ENCODE measurements around the gene PES1. TPM values are rescaled to one million over a fixed set of nuclear protein-coding genes. Genes with fewer than 3 reads are reported as not detected.

Gene PES1
- total RNA-seq, 4 donors from 2014 or later: 26.0 to 69.5 (median 36.4) TPM

DNA sequence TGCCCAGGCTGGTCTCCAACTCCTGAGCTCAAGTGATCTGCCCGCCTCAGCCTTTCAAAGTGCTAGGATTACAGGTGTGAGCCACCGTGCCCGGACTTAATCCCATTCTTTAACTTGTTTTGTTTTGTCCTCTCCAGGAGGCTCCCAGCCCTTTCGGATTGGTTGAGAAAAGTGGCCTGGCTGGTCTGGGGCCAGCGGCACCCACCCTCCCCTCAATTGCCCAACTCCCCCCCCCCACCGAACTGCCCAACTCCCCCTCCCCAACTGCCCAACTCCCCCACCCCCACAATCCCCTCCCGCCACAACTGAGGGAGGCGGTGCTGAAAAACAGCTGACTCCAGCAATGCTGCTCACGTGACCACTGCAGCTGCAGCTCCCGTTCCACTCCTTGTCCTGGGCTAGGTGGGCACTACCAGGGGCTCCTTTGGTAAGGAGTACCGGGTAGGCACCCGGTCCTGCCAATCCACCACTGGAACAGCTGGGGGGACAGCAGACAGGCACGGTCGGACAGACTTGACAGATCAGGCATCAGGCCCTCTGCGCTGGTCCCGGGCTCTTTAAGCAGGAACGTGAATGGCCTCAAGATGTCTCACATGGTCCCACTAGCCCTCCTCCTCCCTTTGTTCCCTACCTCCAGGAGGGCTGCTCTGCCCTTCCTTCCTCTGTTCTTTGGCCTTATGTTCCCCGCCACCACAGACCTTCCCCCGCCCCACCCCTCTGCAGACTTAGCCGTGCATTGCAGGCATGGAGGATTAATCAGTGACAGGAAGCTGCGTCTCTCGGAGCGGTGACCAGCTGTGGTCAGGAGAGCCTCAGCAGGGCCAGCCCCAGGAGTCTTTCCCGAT is 15.0 kb upstream of the PES1 start, which contains the start of gene TCN2:
Gene TCN2 (plus strand): TSS at position 720 of the 845 bp plus-strand sequence. CDS start 158 bp downstream, outside the sequence.
- TF ChIP-seq CTCF (IDR thresholded peaks at IDR 0.05; ENCODE audit: low read depth): no peak

- TF ChIP-seq CTCF (IDR thresholded peaks at IDR 0.05; ENCODE audit: low read depth): no peak
Measured at GRCh38 chr22:30605449-30606110, 13.9 kb upstream of the PES1 start.

DNA sequence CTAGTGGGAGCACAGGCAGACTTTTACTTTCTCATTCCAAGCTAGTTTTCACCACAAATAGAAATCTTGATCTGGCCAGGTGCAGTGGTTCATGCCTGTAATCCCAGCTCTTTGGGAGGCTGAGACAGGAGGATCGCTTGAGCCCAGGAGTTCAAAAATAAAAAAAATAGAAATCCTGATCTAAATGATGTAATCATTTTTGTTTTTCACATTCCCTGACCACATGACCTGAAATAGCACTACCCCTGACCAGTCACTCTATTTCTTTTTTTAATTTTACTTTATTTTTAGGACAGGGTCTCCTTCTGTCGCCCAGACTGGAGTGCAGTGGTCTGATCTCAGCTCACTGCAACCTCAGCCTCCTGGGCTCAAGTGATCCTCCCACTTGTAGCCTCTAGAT is 13.0 kb upstream of the PES1 start:
- no peak for TF ChIP-seq CTCF (IDR thresholded peaks at IDR 0.05; ENCODE audit: low read depth)

DNA sequence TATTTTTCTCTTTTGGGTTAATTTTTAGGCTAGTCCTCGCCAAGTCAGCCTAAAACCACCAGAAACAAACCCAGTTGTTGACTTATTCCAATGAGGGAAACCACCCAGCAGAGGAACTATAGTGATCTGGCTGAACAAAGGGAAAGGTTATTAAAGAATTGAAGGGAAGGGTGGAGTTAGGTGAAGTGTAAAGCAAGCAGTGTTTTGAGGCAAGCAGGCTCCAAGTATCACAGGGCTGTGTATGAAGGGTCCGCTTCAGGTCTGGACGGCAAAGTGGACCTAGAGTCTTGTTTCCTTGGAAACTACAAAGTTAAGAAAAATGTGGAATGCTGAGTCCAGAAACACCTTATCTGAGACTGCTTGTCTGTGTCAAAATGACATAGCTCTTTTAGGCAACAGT is 12.1 kb upstream of the PES1 start:
- TF ChIP-seq CTCF (IDR thresholded peaks at IDR 0.05; ENCODE audit: low read depth): no peak

GRCh38 chr22:30602049-30602448 is 10.3 kb upstream of the PES1 start:
- no peak for TF ChIP-seq CTCF (IDR thresholded peaks at IDR 0.05; ENCODE audit: low read depth)

GRCh38 chr22:30601464-30601863 is 9.8 kb upstream of the PES1 start:
- TF ChIP-seq CTCF (IDR thresholded peaks at IDR 0.05; ENCODE audit: low read depth): no peak

- TF ChIP-seq CTCF (IDR thresholded peaks at IDR 0.05; ENCODE audit: low read depth): no peak
Measured at GRCh38 chr22:30600921-30601320, 9.2 kb upstream of the PES1 start.

Data from subcutaneous adipose tissue (tissue), 4 donors.